ENCODE measurements around the gene CST1.

The CST1 gene

DNA sequence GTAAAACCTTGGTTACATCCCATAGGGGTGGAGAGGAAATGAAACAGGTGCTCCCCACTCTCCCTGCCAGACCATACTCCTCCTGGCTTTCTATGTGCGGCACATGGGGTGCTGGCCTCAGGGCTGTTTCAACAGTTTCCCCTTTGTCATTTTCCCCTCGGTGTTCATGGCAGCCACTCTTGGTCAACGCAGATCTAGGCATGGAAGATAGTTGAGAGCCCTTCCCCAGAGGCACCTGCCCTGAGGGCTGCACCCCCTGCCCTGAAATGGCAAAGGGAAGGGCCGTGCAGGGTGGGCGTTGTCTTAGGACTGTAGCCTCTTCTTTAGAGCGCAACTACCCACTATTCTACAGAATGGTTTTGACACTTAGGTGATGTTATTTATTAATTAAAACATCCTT, 4.4 kb downstream of the CST1 start:
- Histone ChIP-seq H3K4me3 (replicated peaks; ENCODE audit: insufficient read depth, low read length) (no peak overlapping the region), H3K27ac (replicated peaks) (no peak overlapping the region), H3K27me3 (ENCODE audit: insufficient read depth, poor library complexity, severe bottlenecking) (no peaks in the 10 kb centered on the region)
- no peak for DNase-seq (ENCODE audit: low read depth in 1 of 2, low spot score in 1 of 2)
- no peak for TF ChIP-seq SPI1 (IDR thresholded peaks at IDR 0.05; ENCODE audit: borderline replicate concordance, low read depth)
- TF ChIP-seq, protein P1, sequence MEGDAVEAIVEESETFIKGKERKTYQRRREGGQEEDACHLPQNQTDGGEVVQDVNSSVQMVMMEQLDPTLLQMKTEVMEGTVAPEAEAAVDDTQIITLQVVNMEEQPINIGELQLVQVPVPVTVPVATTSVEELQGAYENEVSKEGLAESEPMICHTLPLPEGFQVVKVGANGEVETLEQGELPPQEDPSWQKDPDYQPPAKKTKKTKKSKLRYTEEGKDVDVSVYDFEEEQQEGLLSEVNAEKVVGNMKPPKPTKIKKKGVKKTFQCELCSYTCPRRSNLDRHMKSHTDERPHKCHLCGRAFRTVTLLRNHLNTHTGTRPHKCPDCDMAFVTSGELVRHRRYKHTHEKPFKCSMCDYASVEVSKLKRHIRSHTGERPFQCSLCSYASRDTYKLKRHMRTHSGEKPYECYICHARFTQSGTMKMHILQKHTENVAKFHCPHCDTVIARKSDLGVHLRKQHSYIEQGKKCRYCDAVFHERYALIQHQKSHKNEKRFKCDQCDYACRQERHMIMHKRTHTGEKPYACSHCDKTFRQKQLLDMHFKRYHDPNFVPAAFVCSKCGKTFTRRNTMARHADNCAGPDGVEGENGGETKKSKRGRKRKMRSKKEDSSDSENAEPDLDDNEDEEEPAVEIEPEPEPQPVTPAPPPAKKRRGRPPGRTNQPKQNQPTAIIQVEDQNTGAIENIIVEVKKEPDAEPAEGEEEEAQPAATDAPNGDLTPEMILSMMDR (IDR thresholded peaks at IDR 0.05; ENCODE audit: insufficient read depth, low read length), result no peak
- no peak for TF ChIP-seq POLR2AphosphoS5 (IDR thresholded peaks at IDR 0.05; ENCODE audit: low read depth)
- TF ChIP-seq, protein P2, sequence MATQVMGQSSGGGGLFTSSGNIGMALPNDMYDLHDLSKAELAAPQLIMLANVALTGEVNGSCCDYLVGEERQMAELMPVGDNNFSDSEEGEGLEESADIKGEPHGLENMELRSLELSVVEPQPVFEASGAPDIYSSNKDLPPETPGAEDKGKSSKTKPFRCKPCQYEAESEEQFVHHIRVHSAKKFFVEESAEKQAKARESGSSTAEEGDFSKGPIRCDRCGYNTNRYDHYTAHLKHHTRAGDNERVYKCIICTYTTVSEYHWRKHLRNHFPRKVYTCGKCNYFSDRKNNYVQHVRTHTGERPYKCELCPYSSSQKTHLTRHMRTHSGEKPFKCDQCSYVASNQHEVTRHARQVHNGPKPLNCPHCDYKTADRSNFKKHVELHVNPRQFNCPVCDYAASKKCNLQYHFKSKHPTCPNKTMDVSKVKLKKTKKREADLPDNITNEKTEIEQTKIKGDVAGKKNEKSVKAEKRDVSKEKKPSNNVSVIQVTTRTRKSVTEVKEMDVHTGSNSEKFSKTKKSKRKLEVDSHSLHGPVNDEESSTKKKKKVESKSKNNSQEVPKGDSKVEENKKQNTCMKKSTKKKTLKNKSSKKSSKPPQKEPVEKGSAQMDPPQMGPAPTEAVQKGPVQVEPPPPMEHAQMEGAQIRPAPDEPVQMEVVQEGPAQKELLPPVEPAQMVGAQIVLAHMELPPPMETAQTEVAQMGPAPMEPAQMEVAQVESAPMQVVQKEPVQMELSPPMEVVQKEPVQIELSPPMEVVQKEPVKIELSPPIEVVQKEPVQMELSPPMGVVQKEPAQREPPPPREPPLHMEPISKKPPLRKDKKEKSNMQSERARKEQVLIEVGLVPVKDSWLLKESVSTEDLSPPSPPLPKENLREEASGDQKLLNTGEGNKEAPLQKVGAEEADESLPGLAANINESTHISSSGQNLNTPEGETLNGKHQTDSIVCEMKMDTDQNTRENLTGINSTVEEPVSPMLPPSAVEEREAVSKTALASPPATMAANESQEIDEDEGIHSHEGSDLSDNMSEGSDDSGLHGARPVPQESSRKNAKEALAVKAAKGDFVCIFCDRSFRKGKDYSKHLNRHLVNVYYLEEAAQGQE (IDR thresholded peaks at IDR 0.05; ENCODE audit: insufficient replicate concordance, low read depth), result no peak
- no peak for TF ChIP-seq GABPA (IDR thresholded peaks at IDR 0.05; ENCODE audit: low read depth)

DNA sequence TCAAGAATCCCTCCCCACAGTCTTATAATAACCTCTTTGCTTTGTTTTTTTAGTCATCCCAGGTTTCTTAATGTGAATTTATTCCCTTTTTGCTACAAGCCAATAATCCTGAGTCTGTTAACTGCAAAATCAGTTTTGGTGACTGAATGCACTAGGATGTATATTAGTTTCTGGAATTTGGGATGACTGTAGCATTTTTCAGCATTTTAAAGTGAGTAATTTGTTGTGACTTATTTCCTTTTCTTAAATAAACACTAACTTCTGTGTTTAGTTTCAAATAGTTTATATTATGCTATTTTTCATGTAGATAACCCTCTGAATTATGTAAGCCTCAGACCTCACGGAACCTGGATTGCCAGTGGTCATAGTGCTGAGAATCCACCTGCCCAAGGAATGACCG, 5.5 kb downstream of the CST1 start:
- Histone ChIP-seq H3K27ac (replicated peaks) (no peak overlapping the region), H3K4me3 (replicated peaks; ENCODE audit: insufficient read depth, low read length) (no peak overlapping the region), H3K27me3 (ENCODE audit: insufficient read depth, poor library complexity, severe bottlenecking) (no peaks in the 10 kb centered on the region)
- no peak for DNase-seq (ENCODE audit: low read depth in 1 of 2, low spot score in 1 of 2)
- TF ChIP-seq, protein P1 (IDR thresholded peaks at IDR 0.05; ENCODE audit: insufficient read depth, low read length), result no peak
- TF ChIP-seq GABPA (IDR thresholded peaks at IDR 0.05; ENCODE audit: low read depth), result no peak
- TF ChIP-seq POLR2AphosphoS5 (IDR thresholded peaks at IDR 0.05; ENCODE audit: low read depth), result no peak
- TF ChIP-seq SPI1 (IDR thresholded peaks at IDR 0.05; ENCODE audit: borderline replicate concordance, low read depth), result no peak
- TF ChIP-seq, protein P2 (IDR thresholded peaks at IDR 0.05; ENCODE audit: insufficient replicate concordance, low read depth), result no peak

DNA sequence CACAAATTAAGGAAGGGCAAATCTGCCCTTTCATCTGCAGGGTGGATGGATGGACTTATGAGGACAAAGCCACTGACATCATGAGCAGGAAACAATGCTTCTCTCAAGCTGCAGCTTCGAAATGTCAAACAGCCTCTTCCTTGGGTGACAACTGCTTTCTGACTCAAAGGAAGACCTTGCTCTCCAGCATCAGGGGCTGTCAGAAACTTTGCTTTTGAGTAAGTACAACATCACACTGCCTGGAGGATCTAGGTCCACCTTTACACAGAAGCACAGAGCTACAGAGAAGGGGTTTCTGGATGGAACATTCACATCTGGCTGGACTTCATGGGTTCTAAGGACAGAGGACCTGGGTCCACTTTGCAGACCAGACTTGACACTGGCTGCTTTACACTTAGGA, 5.9 kb downstream of the CST1 start:
- Histone ChIP-seq H3K27me3 (ENCODE audit: insufficient read depth, poor library complexity, severe bottlenecking) (no peaks in the 10 kb centered on the region), H3K4me3 (replicated peaks; ENCODE audit: insufficient read depth, low read length) (no peak overlapping the region), H3K27ac (replicated peaks) (no peak overlapping the region)
- no peak for DNase-seq (ENCODE audit: low read depth in 1 of 2, low spot score in 1 of 2)
- TF ChIP-seq, protein P2 (IDR thresholded peaks at IDR 0.05; ENCODE audit: insufficient replicate concordance, low read depth), result no peak
- no peak for TF ChIP-seq SPI1 (IDR thresholded peaks at IDR 0.05; ENCODE audit: borderline replicate concordance, low read depth)
- no peak for TF ChIP-seq POLR2AphosphoS5 (IDR thresholded peaks at IDR 0.05; ENCODE audit: low read depth)
- no peak for TF ChIP-seq GABPA (IDR thresholded peaks at IDR 0.05; ENCODE audit: low read depth)
- TF ChIP-seq, protein P1 (IDR thresholded peaks at IDR 0.05; ENCODE audit: insufficient read depth, low read length), result no peak

Measured in HL-60 (cell line).